Nephron progenitor cell (in vitro differentiated cells): ENCODE data around the gene P3H3.

Experiments
- DNase-seq: peaks from one replicate; pipeline ENCODE4 v3.0.0; 2021
- H3K27ac Mint-ChIP-seq: 2 replicates; pipeline ENCODE4 v1.8.0; 2021; ENCODE audit warnings: mild to moderate bottlenecking, moderate library complexity, mixed read lengths
- H3K27me3 Mint-ChIP-seq: 2 replicates; pipeline ENCODE4 v1.8.0; 2021; ENCODE audit warnings: mild to moderate bottlenecking, low read depth, mixed read lengths; ENCODE audit not compliant: poor library complexity
- H3K36me3 Mint-ChIP-seq: 2 replicates; pipeline ENCODE4 v1.8.0; 2021; ENCODE audit warnings: low read depth, mixed read lengths
- H3K4me1 Mint-ChIP-seq: 2 replicates; pipeline ENCODE4 v1.8.0; 2021; ENCODE audit warnings: mixed read lengths
- H3K4me3 Mint-ChIP-seq: 2 replicates; pipeline ENCODE4 v1.8.0; 2021; ENCODE audit warnings: mild to moderate bottlenecking, moderate library complexity, mixed read lengths
- H3K9me3 Mint-ChIP-seq: 2 replicates; pipeline ENCODE4 v1.8.0; 2021; ENCODE audit warnings: mild to moderate bottlenecking, moderate library complexity, mixed read lengths
- TF ChIP-seq, protein P1 (sequence below): fragments of 200-600 bp; sonication (generic); IDR thresholded peaks from 2 replicates; pipeline ENCODE4 v1.5.0; 2021; ENCODE audit warnings: antibody characterized with exemption

P3H3 gene

DNA sequence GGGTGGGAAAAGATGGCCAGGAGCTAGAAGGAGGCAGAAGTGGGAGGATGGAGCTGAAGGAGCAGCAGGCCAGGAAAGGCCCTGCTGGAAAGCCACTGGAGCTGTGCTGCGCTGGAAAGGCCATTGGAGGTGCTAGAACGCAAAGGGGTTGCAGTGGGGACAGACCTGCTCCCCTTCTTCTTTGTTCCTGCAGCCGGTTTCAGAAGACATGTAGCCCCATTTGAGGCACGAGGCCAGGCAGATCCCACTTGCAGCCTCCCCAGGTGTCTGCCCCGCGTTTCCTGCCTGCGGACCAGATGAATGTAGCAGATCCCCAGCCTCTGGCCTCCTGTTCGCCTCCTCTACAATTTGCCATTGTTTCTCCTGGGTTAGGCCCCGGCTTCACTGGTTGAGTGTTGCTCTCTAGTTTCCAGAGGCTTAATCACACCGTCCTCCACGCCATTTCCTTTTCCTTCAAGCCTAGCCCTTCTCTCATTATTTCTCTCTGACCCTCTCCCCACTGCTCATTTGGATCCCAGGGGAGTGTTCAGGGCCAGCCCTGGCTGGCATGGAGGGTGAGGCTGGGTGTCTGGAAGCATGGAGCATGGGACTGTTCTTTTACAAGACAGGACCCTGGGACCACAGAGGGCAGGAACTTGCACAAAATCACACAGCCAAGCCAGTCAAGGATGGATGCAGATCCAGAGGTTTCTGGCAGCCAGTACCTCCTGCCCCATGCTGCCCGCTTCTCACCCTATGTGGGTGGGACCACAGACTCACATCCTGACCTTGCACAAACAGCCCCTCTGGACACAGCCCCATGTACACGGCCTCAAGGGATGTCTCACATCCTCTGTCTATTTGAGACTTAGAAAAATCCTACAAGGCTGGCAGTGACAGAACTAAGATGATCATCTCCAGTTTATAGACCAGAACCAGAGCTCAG lies 8.8 kb upstream of the P3H3 start:
- no peaks in the 10 kb centered on the region for H3K9me3 Mint-ChIP-seq
- peaks cover 87% of the 10 kb centered on the region for H3K4me1 Mint-ChIP-seq
- H3K27me3 Mint-ChIP-seq, result peaks cover 10% of the 10 kb centered on the region
- H3K27ac Mint-ChIP-seq, result peak overlapping the region; percentile 93
- H3K4me3 Mint-ChIP-seq, result peak overlapping the region; percentile 90
- DNase-seq, result no peak
- TF ChIP-seq, protein P1, sequence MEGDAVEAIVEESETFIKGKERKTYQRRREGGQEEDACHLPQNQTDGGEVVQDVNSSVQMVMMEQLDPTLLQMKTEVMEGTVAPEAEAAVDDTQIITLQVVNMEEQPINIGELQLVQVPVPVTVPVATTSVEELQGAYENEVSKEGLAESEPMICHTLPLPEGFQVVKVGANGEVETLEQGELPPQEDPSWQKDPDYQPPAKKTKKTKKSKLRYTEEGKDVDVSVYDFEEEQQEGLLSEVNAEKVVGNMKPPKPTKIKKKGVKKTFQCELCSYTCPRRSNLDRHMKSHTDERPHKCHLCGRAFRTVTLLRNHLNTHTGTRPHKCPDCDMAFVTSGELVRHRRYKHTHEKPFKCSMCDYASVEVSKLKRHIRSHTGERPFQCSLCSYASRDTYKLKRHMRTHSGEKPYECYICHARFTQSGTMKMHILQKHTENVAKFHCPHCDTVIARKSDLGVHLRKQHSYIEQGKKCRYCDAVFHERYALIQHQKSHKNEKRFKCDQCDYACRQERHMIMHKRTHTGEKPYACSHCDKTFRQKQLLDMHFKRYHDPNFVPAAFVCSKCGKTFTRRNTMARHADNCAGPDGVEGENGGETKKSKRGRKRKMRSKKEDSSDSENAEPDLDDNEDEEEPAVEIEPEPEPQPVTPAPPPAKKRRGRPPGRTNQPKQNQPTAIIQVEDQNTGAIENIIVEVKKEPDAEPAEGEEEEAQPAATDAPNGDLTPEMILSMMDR, result no peak
- no peaks in the 10 kb centered on the region for H3K36me3 Mint-ChIP-seq

DNA sequence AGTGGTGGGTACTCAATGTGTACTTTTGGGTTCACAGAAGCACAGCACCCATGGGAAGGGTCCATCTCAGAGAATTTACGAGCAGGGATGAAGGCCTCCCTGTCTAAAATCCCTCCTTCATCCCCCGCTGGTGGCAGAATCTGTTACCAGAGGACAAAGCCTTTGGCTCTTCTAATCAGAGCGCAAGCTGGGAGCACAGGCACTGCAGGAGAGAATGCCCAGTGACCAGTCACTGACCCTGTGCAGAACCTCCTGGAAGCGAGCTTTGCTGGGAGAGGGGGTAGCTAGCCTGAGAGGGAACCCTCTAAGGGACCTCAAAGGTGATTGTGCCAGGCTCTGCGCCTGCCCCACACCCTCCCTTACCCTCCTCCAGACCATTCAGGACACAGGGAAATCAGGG lies 8.0 kb upstream of the P3H3 start:
- H3K4me1 Mint-ChIP-seq, result peaks cover 95% of the 10 kb centered on the region
- H3K27me3 Mint-ChIP-seq, result peaks cover 9% of the 10 kb centered on the region
- H3K4me3 Mint-ChIP-seq, result peak overlapping the region; percentile 90
- DNase-seq, result no peak
- no peaks in the 10 kb centered on the region for H3K9me3 Mint-ChIP-seq
- TF ChIP-seq, protein P1, result no peak
- H3K36me3 Mint-ChIP-seq, result peaks cover 7% of the 10 kb centered on the region
- peak overlapping the region; percentile 99 for H3K27ac Mint-ChIP-seq

DNA sequence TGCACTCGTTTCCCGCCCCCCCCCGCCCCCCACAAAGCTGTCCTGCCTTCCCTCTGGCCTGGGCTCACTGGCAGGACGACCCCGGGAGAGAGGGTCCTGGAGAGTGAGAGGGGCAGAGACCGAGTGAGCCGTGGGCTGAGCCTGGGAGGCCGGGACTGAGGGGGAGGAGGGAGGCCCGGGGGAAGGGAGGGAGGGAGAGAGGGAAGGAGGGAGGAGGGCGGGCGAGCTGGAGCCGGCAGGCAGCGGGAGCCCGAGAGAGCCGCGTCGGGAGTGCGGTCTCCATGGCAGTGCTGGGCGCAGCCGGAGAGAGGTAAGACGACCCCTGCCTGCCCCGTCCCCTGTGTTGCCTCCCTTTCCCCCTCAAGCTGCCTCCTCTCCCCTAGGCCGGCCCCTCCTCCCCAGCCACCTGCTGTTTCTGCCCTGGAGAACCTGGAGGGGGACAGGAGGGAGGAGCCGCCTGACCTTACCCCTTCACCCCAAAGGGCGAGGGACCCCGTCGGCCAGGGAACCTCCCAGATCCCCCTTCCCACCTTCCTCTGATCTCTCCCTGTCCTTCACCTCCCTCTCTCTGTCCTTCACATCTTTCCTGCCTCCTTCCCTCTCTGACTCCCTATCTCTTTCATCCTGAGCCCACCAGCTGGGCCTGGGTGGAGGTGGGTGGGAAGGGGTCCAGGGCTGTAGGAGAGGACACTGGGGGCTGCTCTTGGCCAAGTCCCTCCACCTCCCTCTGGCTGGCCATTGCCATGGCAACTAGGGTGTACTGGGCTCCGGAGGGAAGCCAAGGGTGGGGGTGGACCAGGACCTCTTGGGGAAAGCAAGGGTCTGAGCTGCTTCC lies 6.4 kb upstream of the P3H3 start, which contains the start of gene GPR162:
Gene GPR162 (plus strand): TSS at position 231 of the 835 bp plus-strand sequence. CDS start 2,078 bp downstream, outside the sequence.
- peak within 1 kb of the TSS; percentile 90 for H3K4me3 Mint-ChIP-seq
- TF ChIP-seq, protein P1, result no peak
- H3K36me3 Mint-ChIP-seq, result peaks cover 12% of the 10 kb centered on the region
- DNase-seq, result peak; percentile 85
- H3K27me3 Mint-ChIP-seq, result peaks cover 16% of the 10 kb centered on the region
- H3K27ac Mint-ChIP-seq, result peak within 1 kb of the TSS; percentile 99
- H3K4me1 Mint-ChIP-seq, result peaks cover 97% of the 10 kb centered on the region
- H3K9me3 Mint-ChIP-seq, result no peaks in the 10 kb centered on the region

DNA sequence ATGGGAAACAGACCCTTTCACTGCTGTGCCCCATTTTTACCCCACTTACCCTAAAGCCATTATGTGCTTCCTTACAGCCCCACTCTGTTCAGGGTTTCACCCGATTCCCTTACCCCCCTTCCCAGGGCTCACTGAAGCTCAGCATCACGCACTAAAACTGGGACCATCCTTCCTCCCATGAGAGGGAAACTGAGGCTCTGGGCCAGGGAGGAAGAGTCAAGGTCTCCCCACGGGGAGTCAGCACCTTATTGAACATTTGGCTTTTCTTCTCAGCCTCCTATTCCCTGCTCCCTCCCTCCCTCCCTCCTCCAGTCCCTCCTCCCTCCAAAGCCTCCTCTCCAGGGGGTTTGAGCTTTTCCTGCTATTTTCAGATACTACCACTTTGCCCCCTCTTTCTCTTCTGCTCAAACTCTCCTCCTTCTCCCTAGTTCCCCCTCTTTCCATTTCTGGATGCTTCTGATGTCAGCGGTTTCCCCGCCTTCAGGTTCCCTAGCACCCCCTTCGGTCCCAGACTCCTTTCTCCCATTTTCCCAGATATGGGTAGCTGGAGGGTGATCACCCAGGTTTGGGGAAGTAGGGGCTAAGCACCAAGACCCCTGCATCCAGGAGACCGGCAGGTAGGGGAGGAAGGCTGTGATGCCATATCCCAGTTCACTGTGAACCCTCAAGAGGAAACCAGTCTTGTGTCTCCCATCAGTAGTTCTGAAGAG lies 5.6 kb upstream of the P3H3 start:
- H3K4me3 Mint-ChIP-seq, result peak overlapping the region; percentile 90
- peaks cover 16% of the 10 kb centered on the region for H3K27me3 Mint-ChIP-seq
- peaks cover 12% of the 10 kb centered on the region for H3K36me3 Mint-ChIP-seq
- DNase-seq, result no peak
- TF ChIP-seq, protein P1, result no peak
- H3K4me1 Mint-ChIP-seq, result peaks cover 97% of the 10 kb centered on the region
- peak overlapping the region; percentile 46 for H3K27ac Mint-ChIP-seq
- no peaks in the 10 kb centered on the region for H3K9me3 Mint-ChIP-seq

DNA sequence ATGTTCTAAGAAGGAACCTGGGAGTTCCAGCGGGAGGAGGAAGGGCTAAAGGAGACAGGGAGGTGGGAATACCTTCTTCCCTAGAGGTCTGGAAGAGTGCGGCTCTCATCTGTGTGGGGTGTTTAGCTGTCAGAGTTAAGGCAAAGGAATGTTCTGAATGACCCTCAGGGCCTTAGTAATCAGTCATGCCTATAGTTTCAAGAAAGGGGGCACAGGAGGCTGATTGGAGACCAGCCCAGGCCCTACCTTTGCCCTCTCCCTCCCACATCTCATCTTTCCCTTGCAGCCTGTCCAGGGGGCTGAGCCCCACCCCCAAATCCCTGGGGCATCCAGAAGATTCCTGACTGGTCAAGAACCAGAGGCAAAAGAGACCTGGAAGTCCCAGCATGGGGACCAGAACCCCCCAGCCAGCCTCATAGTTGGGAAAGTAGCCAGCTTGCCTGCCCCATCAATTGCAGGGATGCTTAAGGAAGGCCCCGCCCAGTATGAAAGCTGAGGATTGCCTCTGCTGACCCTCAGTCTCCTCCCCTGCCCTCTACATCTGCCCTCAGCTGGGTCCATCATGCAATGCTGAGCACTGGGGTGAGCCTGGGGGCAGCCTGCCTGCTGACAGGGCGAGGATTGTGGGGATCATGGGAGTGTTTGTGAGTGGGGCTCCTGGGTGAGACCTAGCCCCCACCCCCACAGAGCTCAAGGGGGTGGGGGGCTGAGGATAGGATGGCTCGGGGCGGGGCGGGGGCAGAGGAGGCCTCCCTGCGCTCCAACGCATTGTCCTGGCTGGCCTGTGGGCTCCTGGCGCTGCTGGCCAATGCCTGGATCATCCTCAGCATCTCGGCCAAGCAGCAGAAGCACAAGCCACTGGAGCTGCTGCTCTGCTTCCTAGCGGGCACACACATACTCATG lies 4.8 kb upstream of the P3H3 start:
- H3K36me3 Mint-ChIP-seq, result peaks cover 12% of the 10 kb centered on the region
- peak overlapping the region; percentile 90 for H3K4me3 Mint-ChIP-seq
- peaks cover 94% of the 10 kb centered on the region for H3K4me1 Mint-ChIP-seq
- no peaks in the 10 kb centered on the region for H3K9me3 Mint-ChIP-seq
- H3K27me3 Mint-ChIP-seq, result peaks cover 16% of the 10 kb centered on the region
- TF ChIP-seq, protein P1, result no peak
- DNase-seq, result no peak
- H3K27ac Mint-ChIP-seq, result peak overlapping the region; percentile 41
